NT2/D1 (cell line): ENCODE results near the gene INTS6L.

Experiments used
- YY1 ChIP-seq: IDR thresholded peaks from 2 replicates; pipeline ENCODE4 v1.6.1; 2011; ENCODE audit not compliant: insufficient read length, insufficient read depth
- ZNF274 ChIP-seq: IDR thresholded peaks from 2 replicates; pipeline ENCODE4 v1.6.1; 2011; ENCODE audit warnings: mild to moderate bottlenecking, low read depth, low read length

GRCh38 chrX:135625995-135626394, 105.5 kb downstream of the INTS6L start:
- TF ChIP-seq YY1 (no peak), ZNF274 (no peak)
